ENCODE measurements around the gene SPEF1.

- TF ChIP-seq CTCF (conservative IDR thresholded peaks at IDR 0.05 in 1 of 2, IDR thresholded peaks at IDR 0.05 in 1 of 2; ENCODE audit: extremely low read depth in 1 of 2, insufficient read depth in 1 of 2, low read depth in 1 of 2, low read length in 2 of 2) (peak; percentile 32 to 45), EZH2 (IDR thresholded peaks at IDR 0.05; ENCODE audit: borderline replicate concordance, low read length) (no peak)
Measured at GRCh38 chr20:3795511-3796468, 14.5 kb upstream of the SPEF1 start, which contains the start of gene CDC25B.
